NCI-H1105 (cell line): ENCODE measurements around the gene C15orf39.
"Not testable (repeated sequence)": the region's sequence is repeated elsewhere in the genome, so short reads cannot be mapped to it uniquely, and the experiment has no call there.

Source experiments
- DNase-seq: peaks from one replicate; lab custom pipeline; 2025; lab: John Stamatoyannopoulos, UW

The C15orf39 gene

DNA sequence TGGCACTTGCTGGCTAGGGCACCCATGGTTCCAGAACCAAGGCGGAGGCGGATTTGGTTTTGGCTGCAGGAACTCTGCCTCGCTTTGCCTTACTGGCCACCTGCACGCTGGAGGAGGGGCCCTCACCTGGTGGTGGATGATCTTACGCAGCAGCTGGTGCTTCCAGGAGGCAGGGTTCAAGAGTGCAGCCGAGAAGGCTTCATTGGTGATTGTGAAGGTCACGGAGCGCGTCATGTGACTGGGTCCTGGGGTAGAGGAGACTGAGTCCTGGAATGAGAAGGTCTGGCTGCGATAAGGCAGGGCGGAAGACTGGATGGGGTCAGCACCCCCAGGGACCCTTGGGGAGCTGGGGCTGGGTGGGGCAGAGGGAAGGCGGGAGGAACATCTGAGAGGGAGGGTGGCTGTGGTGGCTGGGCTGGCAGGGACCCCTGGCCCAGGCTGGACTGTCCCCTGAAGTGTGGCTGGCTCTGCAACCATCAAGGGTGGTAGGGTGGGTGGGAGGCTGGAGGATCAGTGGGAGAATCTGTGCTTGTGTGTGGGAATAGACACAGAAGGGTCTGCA lies 30.7 kb downstream of the C15orf39 start:
- DNase-seq, result no peak

DNA sequence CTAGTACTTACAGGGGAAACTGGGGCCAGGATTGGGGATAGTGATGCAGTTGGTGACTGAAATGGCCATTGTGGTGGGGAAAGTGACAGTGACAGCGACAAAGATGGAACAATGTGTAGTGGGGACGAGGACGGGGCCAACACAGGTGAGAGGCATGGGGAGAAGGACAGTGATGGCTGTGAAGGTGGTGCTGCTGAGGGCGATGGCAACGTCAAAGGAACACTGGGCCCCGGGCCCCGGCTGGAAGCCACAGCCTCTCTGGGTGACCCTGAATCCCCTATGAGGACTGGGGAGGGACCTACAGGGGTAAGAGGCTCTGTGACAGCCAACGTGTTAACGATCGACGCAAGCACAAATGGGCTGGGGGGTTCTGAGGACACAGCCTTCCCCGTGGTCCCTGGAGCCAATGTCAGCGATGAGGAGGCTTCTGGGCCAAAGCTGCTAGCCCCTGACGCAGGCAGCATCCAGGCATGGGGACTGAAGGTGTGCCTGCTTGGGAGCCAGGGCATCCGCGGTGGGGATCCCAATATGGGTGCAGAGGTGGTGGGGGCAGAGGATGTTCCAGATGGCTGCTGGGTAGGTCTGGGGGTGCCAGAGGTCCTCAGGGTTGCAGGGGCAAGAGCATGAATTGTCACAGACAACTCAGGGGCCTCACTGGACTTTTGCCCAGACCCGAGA lies 31.3 kb downstream of the C15orf39 start:
- DNase-seq, result no peak

DNA sequence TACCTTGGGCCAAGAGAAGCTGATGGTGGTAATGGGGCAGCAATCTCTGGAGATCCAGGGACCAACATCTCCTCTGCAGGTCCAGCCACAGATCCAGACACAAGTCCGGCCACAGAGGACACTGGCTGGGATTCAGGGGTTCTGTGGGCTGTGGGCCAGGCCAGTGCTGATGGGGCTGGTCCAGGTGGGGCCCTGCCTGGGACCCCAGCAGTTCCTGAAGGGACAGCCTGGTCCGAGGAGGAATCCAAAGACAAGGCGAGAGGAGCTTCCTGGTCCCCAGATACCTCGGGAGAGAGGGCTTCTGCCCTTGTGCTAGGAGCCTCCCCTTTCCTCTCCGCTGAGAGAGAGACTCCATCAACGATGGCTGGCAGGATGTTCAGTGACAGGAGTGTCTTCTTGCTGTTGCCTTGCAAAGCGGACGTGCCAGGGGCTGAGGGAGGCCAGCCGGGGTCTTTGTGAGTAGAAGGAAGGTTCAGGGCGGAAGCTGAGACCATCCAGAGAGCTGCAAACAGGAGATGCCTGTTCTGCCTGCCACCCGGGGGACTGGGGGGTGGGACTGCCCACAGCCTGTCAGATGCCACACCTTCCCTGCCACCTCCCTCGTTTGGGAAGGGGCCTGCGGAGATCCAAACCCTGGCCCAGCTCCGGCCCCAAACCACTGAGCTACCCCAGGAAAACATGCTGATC lies 32.0 kb downstream of the C15orf39 start:
- no peak for DNase-seq

GRCh38 chr15:75234191-75234810 lies 32.6 kb downstream of the C15orf39 start:
- no peak for DNase-seq

GRCh38 chr15:75235051-75235673 lies 33.5 kb downstream of the C15orf39 start:
- no peak for DNase-seq

DNA sequence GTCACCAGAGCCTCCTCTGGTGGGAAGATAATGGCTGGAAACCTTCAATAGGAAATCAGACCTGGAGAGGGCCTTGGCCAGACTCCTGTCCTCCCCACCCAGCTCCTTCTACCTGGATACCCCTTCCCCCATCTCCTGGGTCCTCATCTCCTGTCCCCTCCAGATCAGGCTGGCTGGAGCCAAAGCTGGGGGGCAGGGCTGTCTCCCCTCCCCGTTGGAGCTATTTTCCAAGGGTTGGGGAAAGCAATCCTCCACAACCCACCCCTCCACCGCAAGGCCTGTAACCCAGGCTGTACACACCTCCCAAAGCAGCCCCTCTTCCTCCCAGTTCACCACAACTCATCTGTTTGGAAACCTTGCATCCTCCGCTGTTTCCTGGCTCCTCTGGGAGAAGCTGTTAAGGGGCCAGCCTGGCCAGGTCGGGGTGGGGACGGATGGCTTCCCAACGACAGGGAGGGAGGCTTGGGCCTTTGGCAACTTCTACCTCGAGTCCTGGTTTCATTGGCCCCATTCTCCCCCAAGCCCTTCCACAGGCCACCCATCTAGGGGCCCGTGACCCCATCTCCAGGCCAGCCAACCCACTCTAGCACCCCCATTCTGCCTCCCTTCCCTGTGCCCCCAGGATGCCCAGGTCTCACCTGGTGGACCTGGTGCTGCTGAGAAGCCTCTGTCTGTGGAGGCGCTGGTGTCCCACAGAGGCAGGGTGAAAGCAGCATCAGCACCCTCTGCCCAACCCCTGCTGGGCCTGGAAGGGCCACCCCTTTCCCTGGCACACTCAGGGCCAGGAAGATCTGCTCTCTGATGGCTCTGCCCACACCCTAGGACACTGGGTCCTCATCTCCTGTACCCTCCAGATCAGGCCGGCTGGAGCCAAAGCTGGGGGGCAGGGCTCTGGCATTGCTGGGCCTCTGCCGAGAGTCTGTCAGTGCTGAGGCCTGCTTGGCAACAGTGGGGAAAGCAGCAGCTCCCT lies 34.4 kb downstream of the C15orf39 start:
- no peak for DNase-seq

DNA sequence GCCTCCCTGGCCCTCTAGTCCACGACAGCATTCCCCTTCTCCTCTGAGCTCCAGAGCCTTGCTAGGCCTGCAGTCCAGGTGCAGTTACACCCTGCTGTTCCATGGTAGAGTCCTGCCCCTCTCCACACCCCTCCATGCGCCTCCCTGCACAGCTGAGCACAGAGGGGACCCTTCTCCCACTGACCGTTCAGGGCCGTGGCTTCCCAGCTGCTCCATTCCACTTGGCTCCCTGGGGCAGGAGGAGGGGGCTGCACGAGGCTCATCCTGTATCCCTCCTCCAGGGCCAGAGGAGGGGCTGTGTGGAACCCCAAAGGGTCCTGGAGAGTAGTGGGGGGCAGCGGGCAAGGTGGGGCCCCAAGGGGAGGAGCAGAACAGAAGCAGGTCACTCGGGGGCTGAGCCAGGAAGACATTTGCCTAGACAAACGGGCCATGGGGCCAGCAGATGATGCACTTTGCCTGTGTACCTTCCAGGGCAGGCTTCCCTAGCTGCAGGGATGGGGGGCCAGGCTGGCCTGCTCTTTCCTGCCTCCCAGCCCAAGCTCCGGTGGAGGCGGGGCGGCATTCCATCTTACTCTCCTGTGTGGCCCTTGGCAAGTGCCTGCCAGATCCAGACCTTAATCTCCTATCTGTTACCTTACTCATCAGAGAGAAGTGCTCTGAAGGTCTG lies 35.8 kb downstream of the C15orf39 start:
- no peak for DNase-seq

- DNase-seq, result no peak
These were observed 36.5 kb downstream of the C15orf39 start for GRCh38 chr15:75238150-75238549.

DNA sequence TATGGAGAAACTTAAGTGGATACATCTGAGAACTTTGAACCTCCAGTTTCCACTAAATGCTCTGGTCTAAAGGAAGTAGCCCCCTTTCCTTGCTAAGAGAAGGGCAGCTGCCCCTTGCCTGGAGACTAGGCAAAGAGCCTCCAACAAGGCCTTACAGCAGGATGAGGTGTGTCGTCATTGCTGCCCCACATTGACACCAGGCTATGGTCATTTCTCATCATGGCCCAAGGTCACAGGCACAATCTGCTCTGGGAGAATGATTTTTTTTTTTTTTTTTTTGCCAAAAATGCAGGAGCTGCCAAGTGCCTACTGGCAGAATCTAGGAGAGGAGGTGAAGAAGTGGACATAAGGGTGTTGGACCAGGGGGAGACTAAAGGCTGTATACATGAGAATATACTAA lies 44.1 kb downstream of the C15orf39 start:
- DNase-seq, result not testable (repeated sequence)

- DNase-seq, result not testable (repeated sequence)
These were observed 47.3 kb downstream of the C15orf39 start for GRCh38 chr15:75248991-75249390.

DNA sequence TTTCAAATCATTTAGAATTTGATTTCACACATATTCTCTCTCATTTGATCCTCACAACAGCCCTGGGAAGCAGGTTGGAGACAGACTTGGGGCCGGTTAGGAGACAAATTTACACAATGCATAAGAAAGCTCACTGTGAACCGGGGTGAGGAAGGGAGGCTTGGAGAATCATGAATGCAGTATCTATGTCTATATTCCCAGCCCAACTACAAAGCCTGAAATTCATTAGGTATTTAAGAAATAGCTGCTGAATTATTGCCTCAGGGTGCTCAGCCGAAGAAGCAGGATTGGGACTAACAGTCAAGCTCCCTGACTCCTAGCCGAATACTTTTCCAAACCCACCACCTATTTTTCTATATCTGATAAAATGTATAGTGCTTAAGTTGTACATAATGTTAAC lies 48.0 kb downstream of the C15orf39 start:
- no peak for DNase-seq

GRCh38 chr15:75251343-75251742 lies 49.7 kb downstream of the C15orf39 start:
- not testable (repeated sequence) for DNase-seq

DNA sequence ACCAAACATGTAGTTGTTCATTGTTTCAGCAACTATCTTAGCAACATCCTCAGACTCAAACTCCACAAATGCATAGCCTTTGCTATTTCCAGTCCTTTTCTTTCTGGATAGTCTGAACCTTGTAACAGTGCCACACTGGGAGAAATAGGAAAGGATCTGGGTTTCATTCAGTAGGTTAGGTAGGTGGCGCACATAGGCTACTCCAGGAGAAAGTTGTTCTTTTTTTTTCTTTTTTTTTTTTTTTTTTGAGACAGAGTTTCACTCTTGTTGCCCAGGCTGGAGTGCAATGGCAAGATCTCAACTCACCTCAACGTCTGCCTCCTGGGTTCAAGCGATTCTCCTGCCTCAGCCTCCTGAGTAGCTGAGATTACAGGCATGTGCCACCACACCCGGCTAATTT lies 50.6 kb downstream of the C15orf39 start:
- DNase-seq, result not testable (repeated sequence)

- not testable (repeated sequence) for DNase-seq
These were observed 56.4 kb downstream of the C15orf39 start, which contains the start of gene GOLGA6C for GRCh38 chr15:75258034-75258433. TSS of gene GOLGA6C (plus strand) at chr15:75258334. CDS start at chr15:75258599, 265 bp downstream.

- DNase-seq, result not testable (repeated sequence)
These were observed 57.1 kb downstream of the C15orf39 start for GRCh38 chr15:75258620-75259343.

DNA sequence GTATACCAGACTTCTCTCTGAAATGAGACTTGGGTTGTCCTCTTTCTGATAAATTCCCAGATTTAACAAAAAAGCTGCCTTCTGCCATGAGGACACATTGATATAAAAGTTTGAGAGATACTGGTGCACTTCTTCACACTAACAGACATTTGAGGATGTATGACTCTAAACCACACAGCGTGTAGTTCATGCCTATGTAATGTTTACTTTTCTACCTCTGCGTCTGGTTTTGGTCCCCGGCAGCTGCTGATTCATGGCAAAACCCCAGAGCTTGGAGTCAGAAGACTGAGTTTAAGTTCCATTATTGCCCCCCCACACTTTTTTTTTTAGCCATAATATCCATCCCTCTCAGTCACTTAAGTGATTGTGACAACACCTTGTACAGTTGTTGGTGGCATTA lies 58.2 kb downstream of the C15orf39 start:
- not testable (repeated sequence) for DNase-seq
